ENCODE measurements around the gene SPACA7. TPM values are rescaled to one million over a fixed set of nuclear protein-coding genes. Genes with fewer than 3 reads are reported as not detected.

Gene SPACA7
- polyA plus RNA-seq, 1 experiment: not detected

- Histone ChIP-seq H3K27me3 (ENCODE audit: control insufficient read depth, insufficient read depth, low read length) (no peaks in the 10 kb centered on the region), H3K36me3 (ENCODE audit: control insufficient read depth, insufficient read depth, low read length) (no peaks in the 10 kb centered on the region; the same call in 1 of the 2 replicates), H3K4me3 (ENCODE audit: low read depth, low read length) (no peak overlapping the region)
- DNase-seq (ENCODE audit: low read depth): no peak
- no peak for TF ChIP-seq CTCF (IDR thresholded peaks at IDR 0.05; ENCODE audit: insufficient read depth, low read depth, low read length)
- CTCF ChIA-PET: no interaction called here
- POLR2A ChIA-PET: no interaction called here
Measured at GRCh38 chr13:112483299-112483698, 107.1 kb downstream of the SPACA7 start.

Other genes starting within 250 kb of the SPACA7 start
- 11.2 and 15.7 TPM in 2 replicates for gene TUBGCP3, start 211.8 kb downstream of the SPACA7 start, polyA plus RNA-seq (2011; rRNA removed)

Measured in BJ (cell line).